ENCODE measurements around the gene CCDC74A.
"Not testable (repeated sequence)": the region's sequence is repeated elsewhere in the genome, so short reads cannot be mapped to it uniquely, and the experiment has no call there.

The CCDC74A gene

DNA sequence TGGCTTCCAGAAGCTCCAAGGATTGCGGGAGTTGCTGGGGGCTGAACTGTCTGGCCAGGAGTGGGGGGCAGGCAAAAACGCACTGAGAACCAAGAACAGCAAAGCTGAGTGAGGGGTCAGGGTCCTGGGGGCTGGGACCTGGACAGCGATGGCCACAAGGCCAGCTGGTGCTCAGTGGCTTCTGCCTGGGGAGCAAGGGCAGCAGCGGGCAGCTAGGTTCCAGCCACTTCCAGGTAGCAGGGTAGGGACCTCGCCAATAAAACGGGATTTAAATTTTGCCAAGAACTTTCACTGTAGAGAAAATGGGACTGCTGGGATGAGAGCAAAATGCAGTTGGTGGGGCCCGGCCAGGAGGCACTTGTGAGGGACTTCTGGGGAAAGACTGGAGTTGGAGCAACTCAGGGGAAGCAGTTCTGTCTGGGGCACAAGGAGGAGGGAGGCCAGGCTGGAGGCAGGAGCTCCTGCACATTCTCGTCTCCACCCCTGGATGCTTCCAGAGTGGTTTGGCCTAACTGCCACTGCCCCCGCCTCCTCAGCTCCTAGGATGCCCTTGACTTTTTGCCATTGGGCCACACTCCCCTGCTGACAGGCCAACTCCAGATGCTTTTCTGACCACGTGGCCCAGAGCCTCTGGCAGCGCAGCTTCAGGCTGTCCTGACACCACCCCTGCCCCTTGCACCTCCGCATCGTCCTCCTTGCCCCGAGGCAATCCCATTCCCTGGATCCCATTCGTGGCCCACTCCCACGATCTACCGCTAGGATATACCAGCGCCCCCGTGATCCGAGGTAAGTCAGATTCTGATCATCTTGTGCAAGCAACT is 5.5 kb upstream of the CCDC74A start:
- Histone ChIP-seq H3K4me1 (ENCODE audit: insufficient read depth, low read length, severe bottlenecking) (peaks cover 2% of the 10 kb centered on the region), H3K36me3 (ENCODE audit: insufficient read depth, low read length) (peaks cover 36% of the 10 kb centered on the region), H3K9me3 (ENCODE audit: low read length) (no peaks in the 10 kb centered on the region), H3K27ac (ENCODE audit: low read depth, low read length, poor library complexity, severe bottlenecking) (no peak overlapping the region), H3K4me2 (ENCODE audit: low read length) (no peak overlapping the region), H4K20me1 (ENCODE audit: insufficient read depth, low read length) (no peaks in the 10 kb centered on the region), H3K9ac (ENCODE audit: low read length) (no peak overlapping the region), H2AFZ (ENCODE audit: low read length) (no peak overlapping the region), H3K9me2 (ENCODE audit: low read depth, low read length) (no peaks in the 10 kb centered on the region), H3K27me3 (ENCODE audit: insufficient read depth, low read length) (no peaks in the 10 kb centered on the region), H3F3A (ENCODE audit: insufficient read depth, low read length) (no peaks in the 10 kb centered on the region), H3K79me2 (ENCODE audit: insufficient read depth, low read length) (no peaks in the 10 kb centered on the region), H3K4me3 (ENCODE audit: low read depth, low read length, poor library complexity, severe bottlenecking) (no peak overlapping the region)
- TF ChIP-seq CTCF (IDR thresholded peaks at IDR 0.05; ENCODE audit: low read length) (no peak), EZH2 (IDR thresholded peaks at IDR 0.05; ENCODE audit: borderline replicate concordance, low read length) (no peak)

- not testable (repeated sequence) for H3K4me2 ChIP-seq (ENCODE audit: low read length); H3K9me3 ChIP-seq (ENCODE audit: low read length); H3K9me2 ChIP-seq (ENCODE audit: low read depth, low read length); H3K4me3 ChIP-seq (ENCODE audit: low read depth, low read length, poor library complexity, severe bottlenecking); H2AFZ ChIP-seq (ENCODE audit: low read length); H3K27ac ChIP-seq (ENCODE audit: low read depth, low read length, poor library complexity, severe bottlenecking); H4K20me1 ChIP-seq (ENCODE audit: insufficient read depth, low read length); H3K79me2 ChIP-seq (ENCODE audit: insufficient read depth, low read length); H3K4me1 ChIP-seq (ENCODE audit: insufficient read depth, low read length, severe bottlenecking); H3K9ac ChIP-seq (ENCODE audit: low read length); H3K27me3 ChIP-seq (ENCODE audit: insufficient read depth, low read length); H3F3A ChIP-seq (ENCODE audit: insufficient read depth, low read length)
- H3K36me3 ChIP-seq (ENCODE audit: insufficient read depth, low read length) = peaks cover 12% of the 10 kb centered on the region
Measured at GRCh38 chr2:131525256-131525655, 2.4 kb upstream of the CCDC74A start.

- H3K4me1 ChIP-seq (ENCODE audit: insufficient read depth, low read length, severe bottlenecking); H3K9me2 ChIP-seq (ENCODE audit: low read depth, low read length); H3K9me3 ChIP-seq (ENCODE audit: low read length); H2AFZ ChIP-seq (ENCODE audit: low read length); H3K27me3 ChIP-seq (ENCODE audit: insufficient read depth, low read length); H3K27ac ChIP-seq (ENCODE audit: low read depth, low read length, poor library complexity, severe bottlenecking); H3F3A ChIP-seq (ENCODE audit: insufficient read depth, low read length); H3K36me3 ChIP-seq (ENCODE audit: insufficient read depth, low read length); H4K20me1 ChIP-seq (ENCODE audit: insufficient read depth, low read length); H3K9ac ChIP-seq (ENCODE audit: low read length); H3K79me2 ChIP-seq (ENCODE audit: insufficient read depth, low read length): not testable (repeated sequence)
- peak overlapping the region; percentile 63 for H3K4me3 ChIP-seq (ENCODE audit: low read depth, low read length, poor library complexity, severe bottlenecking)
- H3K4me2 ChIP-seq (ENCODE audit: low read length) = peak overlapping the region; percentile 26
Measured at GRCh38 chr2:131528981-131529863, 1.5 kb downstream of the CCDC74A start.

DNA sequence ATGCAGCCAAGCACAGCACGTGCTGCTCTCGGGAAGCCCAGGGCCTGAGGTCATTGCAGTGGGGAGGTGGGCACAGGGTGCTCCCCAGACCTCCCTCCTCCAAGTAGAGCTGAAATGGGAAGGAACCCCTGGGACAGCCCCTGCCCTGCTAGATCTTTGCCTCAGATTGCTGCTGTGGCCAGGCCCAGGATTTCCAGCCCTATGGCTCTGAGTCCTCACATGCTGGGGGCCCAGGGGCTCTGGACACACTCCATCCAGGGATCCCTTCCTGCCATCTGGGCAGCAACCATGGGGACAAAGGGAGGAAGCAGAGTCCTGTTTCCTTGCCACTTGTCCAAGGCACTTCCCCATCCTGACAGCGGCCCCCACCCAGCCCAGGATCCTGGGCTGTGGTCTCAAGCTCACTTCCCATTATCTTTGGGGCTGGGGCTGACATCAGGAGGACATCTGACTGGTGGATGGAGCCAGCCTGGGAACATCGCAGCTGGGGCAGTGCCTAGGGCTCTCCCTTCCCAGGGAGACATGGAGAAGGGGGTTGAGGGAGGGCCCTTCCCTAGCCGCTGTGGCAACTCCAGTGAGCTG is 2.3 kb downstream of the CCDC74A start:
- H3K4me2 ChIP-seq (ENCODE audit: low read length); H3K27ac ChIP-seq (ENCODE audit: low read depth, low read length, poor library complexity, severe bottlenecking); H3K4me3 ChIP-seq (ENCODE audit: low read depth, low read length, poor library complexity, severe bottlenecking): not testable (repeated sequence)

GRCh38 chr2:131530626-131531344 is 3.1 kb downstream of the CCDC74A start:
- not testable (repeated sequence) for H3K9ac ChIP-seq (ENCODE audit: low read length); H3K36me3 ChIP-seq (ENCODE audit: insufficient read depth, low read length); H4K20me1 ChIP-seq (ENCODE audit: insufficient read depth, low read length); H3K4me1 ChIP-seq (ENCODE audit: insufficient read depth, low read length, severe bottlenecking); H3K27ac ChIP-seq (ENCODE audit: low read depth, low read length, poor library complexity, severe bottlenecking); H3K79me2 ChIP-seq (ENCODE audit: insufficient read depth, low read length); H3K9me2 ChIP-seq (ENCODE audit: low read depth, low read length); H3K27me3 ChIP-seq (ENCODE audit: insufficient read depth, low read length); H3F3A ChIP-seq (ENCODE audit: insufficient read depth, low read length); H2AFZ ChIP-seq (ENCODE audit: low read length); H3K9me3 ChIP-seq (ENCODE audit: low read length); H3K4me3 ChIP-seq (ENCODE audit: low read depth, low read length, poor library complexity, severe bottlenecking); H3K4me2 ChIP-seq (ENCODE audit: low read length)

More for the DNA sequence above, 2.3 kb downstream of the CCDC74A start:
- not testable (repeated sequence) for H3K9me3 ChIP-seq (ENCODE audit: low read length); H4K20me1 ChIP-seq (ENCODE audit: insufficient read depth, low read length); H3K36me3 ChIP-seq (ENCODE audit: insufficient read depth, low read length); H3K27me3 ChIP-seq (ENCODE audit: insufficient read depth, low read length); H3K9me2 ChIP-seq (ENCODE audit: low read depth, low read length); H3F3A ChIP-seq (ENCODE audit: insufficient read depth, low read length); H3K4me1 ChIP-seq (ENCODE audit: insufficient read depth, low read length, severe bottlenecking); H2AFZ ChIP-seq (ENCODE audit: low read length); H3K9ac ChIP-seq (ENCODE audit: low read length); H3K79me2 ChIP-seq (ENCODE audit: insufficient read depth, low read length)

- not testable (repeated sequence) for H4K20me1 ChIP-seq (ENCODE audit: insufficient read depth, low read length); H2AFZ ChIP-seq (ENCODE audit: low read length); H3K4me1 ChIP-seq (ENCODE audit: insufficient read depth, low read length, severe bottlenecking); H3K4me3 ChIP-seq (ENCODE audit: low read depth, low read length, poor library complexity, severe bottlenecking); H3K79me2 ChIP-seq (ENCODE audit: insufficient read depth, low read length); H3K9me2 ChIP-seq (ENCODE audit: low read depth, low read length); H3K4me2 ChIP-seq (ENCODE audit: low read length); H3K9me3 ChIP-seq (ENCODE audit: low read length); H3K36me3 ChIP-seq (ENCODE audit: insufficient read depth, low read length); H3F3A ChIP-seq (ENCODE audit: insufficient read depth, low read length); H3K27ac ChIP-seq (ENCODE audit: low read depth, low read length, poor library complexity, severe bottlenecking); H3K27me3 ChIP-seq (ENCODE audit: insufficient read depth, low read length); H3K9ac ChIP-seq (ENCODE audit: low read length)
Measured at GRCh38 chr2:131531547-131532185, 4.0 kb downstream of the CCDC74A start.
